SIG-M5 treated with dmso at 0.1 percent for 504 hours (cell line): Measurements from ENCODE around the gene VWF.
"Not testable (repeated sequence)": the region's sequence is repeated elsewhere in the genome, so short reads cannot be mapped to it uniquely, and the experiment has no call there.

Experiments
- DNase-seq: peaks from one replicate; lab custom pipeline; 2025; ENCODE audit not compliant: unreplicated experiment; lab: John Stamatoyannopoulos, UW

The VWF gene

DNA sequence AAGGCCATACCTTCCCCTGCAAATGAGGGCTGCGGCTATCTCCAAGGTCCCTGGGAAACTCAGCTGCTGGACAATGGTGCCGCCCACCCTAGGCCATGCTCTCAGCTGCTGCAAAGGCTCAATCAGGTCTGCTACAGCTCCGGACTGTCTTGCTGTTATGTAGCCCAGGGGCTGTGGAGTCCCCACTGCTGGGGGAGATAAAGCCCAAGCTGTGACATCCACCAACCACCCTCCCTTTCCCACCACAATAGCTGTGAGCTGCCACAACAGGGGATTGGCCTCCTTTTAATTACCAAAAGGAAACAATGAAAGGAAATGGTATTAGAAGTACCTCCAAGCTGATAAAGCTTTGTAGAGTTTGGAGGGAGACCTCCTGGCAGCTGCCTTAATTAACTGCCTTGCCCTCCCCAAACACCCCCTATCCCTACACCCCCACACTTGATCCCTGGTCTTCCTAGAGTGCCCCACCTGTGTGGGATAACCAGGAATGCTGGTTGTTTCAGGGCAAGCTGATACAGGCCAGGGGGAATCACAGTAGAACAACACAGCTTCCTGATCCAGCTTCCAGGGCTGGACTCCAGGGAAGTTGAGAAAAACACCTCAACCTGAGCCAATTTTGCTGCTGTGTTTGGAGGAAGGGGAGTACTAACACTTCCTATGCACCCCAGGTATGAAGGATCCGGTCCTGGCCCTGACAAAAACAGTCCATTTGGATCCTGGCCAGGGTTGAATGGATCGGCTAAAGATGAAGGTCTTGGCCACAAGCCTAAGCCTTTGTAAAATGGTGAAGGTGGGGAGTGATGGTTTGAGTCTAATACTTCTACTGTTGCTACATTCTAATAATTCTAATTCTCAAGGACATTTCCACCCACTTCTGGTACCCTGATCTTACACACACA is at the start of gene VWF:
VWF (minus strand) TSS at position 260 of the 899 bp plus-strand sequence. CDS start 1,474 bp downstream, outside the sequence.
- no peak for DNase-seq

DNA sequence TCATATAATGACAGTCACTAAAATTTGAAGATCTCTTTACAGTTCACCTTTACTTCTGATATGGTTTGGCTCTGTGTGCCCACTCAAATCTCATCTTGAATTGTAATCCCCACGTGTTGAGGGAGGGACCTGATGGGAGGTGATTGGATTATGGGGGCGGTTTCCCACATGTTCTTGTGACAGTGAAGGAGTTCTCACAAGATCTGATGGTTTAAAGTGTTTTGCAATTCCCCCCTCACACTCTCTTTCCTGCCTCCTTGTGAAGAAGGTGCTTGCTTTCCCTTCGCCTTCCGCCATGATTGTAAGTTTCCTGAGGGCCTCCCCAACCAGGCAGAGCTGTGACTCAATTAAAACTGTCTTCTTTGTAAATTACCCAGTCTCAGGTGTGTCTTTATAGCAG is 48.4 kb upstream of the VWF start:
- DNase-seq: no peak

DNA sequence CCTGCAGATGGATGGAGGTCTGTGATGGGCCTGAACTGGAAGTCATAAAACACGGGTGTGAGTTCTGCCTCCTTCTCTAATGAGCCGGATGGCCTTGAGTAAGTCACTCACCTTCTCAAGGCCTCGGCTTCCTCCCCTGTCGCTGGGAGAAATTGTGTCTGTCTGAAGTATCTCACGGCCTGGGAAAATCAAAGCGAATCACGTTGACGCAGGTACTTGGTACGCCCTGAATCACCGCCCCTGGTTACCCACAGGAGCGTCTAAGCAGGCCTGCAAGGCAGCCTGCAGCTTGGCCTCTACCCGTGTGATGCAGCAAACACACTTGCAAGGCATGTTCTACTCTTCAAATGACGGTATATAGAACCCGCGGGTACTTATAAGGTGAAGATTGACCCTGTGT is 47.6 kb upstream of the VWF start:
- DNase-seq: no peak

DNA sequence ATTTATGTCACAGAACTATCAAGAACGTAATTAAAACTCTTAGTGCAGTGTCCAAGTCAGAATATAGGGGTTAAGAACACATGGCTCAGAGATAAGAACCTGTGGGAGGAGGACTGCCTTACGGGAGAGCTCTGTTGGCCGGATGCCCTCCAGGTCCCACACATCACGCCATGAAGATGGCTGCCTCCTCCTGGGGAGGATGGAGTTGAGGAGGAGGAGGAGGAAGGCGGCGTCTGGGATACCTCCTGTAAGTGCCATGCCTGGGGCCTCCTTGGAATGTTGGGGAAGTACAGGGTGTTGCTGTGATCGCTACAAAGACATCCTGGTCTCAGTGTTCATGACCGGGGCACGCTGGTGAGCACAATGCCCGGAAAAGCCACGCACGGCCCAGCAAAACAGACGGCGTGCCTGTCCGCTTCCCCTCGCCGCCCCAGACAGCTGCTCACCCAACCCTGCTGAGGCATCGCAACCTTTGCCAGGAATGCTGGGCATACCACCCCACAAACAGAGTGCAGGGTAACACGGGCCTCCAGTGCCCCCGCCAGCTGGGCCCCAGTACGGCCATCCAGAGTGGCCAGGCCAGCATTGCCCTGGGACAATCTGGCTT is 47.0 kb upstream of the VWF start:
- no peak for DNase-seq

DNA sequence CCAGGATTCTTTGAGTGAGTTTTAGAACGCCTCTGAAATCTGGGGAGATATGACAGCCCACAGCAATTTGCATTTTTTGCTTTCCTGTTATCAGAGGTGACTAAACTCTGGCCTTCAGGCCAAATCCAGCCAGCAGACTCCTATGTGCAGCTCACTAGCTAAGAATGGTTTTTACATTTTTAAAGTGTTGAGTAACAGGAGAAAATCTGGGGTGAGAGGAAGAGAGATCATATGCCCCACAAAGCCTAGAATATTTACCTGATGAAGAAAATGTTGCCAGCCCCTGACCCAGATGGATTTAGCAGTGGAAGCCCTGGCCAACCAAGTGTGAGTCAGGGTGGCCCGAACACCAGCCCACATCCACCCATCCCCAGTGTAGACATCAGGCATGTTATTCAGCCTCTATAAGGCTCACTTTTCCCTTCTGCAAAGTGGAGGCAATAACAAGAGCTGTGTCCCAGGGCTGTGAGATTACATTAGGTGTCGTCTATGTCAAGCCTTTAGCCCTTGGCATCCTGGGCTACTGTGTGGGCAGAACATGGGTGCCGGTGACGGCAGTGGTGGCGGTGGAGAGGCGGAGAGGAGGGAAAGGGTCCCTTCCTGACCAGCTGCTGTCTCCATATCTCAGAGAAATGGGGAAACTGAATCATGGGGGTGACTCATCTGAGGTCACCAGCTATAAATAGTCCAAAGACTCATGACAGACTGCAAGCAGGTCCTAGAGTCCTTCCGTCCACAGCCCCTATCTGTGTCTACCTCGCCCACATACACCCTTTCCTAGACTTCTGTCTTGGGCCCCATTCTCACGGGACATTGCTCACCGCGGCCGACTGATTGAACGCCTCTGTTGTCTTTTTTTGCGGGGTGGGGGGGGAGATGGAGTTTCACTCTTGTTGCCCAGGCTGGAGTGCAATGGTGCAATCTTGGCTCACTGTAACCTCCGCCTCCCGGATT is 43.1 kb upstream of the VWF start:
- peak; percentile 96 for DNase-seq

DNA sequence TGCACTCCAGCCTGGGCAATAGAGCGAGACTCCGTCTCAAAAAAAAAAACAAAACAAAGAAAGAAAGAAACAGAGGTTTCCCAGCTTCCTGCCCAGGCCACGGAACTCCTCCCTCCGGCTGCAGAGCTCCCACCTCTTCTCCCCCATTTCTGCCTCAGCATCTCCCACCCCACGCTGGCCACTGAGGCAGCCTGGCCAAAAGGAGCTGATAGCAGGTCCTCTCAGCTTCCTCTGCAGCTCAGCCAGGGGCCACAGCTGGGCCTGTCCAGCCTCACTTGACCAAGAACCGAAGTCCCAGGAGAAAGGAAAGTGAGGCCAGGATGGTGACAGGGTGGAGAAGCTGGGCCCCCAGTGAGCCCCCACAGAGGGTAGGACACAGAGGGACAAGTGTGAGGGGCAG is 42.3 kb upstream of the VWF start:
- DNase-seq: no peak

DNA sequence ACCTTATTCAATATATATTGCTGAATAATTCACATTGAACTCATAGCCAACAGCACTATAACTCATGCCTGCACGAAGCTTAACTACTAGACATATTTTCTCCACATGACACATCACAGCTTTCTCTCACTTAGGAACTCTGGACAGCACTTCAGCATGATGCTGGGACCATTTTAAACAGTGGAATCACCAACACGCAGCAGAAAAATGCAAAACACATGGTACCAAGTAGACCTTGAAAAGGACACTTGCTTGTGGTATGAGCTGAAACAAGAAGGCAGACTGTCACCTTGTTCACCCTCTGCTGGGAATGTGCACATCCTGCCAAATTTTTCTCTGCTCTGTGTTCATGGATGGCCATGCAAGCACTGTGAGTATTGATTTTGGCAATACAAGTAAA is 40.9 kb upstream of the VWF start:
- DNase-seq: no peak

DNA sequence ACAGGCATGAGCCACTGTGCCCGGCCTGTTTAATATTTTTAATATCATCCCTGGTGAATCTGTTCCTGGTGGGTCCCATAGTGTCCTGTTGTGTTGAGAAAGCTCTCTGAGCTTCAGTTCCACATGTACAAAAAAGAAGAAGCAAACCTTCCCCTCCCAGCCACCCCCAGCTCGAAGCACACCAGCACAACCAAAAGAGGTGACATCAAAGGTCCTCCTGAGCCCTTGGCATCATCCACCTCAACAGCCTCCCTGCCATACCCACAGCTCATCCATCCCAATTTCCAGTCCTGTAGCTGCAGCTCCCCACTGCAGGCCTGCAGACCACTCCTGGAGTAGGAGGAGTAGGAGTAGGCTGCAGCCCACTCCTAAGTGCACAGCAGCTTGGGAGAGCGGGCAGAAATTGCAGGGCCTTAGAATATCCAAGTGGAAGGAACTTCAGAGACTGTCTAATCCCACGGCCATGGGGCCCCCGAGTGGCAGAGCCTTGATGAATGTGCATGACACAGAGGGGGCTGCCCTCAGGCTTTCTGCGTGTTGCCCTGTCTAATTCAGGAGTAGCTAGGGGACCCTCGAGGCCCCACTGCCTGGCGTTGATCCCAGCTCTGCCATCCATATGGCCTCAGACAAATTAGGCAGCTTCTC is 39.1 kb upstream of the VWF start:
- no peak for DNase-seq

DNA sequence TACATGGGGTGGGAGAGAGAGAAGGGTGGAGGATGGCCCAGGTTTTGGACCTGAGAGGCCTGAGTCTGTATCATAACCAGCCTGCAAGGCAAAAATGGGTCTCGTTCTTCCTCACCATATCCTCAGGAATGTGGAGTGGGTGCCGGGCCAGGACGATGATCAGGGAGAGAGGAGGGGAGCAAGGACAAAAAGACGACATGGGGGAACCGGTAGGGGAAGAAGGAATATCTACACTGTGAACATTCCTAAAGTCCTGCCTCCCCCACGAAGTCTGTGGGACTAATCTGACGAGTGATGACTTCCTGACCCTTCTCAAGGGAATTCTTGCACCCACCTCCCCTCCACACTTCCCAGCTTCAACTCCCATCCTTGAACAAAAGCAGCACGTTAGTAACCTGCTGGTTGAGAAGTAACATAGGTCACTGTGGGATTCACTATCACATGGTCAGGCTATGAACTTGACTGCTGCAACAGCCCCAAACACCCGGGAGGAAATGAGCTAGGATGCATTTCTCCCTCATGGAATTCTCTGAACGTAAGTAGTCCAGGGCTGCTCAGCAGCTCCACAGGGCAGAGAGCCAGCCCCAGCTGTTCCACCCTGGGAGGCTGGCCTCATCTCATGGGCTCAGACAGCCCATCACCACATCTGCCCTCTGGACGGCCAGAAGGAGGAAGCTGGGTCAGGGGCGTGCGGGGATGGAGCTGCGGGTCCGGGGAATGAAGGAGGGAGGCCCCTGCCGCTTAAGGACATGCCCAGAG is 36.8 kb upstream of the VWF start:
- no peak for DNase-seq

DNA sequence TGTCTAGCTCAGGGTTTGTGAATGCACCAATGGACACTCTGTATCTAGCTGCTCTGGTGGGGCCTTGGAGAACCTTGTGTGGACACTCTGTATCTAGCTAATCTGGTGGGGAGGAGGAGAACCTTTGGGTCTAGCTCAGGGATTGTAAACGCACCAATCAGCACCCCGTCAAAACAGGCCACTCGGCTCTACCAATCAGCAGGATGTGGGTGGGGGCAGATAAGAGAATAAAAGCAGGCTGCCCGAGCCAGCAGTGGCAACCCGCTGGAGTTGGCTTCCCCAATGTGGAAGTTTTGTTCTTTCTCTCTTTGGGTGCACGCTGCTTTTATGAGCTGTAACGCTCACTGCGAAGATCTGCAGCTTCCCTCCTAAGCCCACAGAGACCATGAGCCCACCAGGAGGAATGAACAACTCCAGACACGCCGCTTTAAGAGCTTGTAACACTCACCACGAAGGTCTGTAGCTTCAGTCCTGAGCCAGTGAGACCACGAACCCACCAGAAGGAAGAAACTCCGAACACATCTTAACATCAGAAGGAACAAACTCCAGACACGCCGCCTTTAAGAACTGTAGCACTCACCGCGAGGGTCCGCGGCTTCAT is 35.7 kb upstream of the VWF start:
- not testable (repeated sequence) for DNase-seq

DNA sequence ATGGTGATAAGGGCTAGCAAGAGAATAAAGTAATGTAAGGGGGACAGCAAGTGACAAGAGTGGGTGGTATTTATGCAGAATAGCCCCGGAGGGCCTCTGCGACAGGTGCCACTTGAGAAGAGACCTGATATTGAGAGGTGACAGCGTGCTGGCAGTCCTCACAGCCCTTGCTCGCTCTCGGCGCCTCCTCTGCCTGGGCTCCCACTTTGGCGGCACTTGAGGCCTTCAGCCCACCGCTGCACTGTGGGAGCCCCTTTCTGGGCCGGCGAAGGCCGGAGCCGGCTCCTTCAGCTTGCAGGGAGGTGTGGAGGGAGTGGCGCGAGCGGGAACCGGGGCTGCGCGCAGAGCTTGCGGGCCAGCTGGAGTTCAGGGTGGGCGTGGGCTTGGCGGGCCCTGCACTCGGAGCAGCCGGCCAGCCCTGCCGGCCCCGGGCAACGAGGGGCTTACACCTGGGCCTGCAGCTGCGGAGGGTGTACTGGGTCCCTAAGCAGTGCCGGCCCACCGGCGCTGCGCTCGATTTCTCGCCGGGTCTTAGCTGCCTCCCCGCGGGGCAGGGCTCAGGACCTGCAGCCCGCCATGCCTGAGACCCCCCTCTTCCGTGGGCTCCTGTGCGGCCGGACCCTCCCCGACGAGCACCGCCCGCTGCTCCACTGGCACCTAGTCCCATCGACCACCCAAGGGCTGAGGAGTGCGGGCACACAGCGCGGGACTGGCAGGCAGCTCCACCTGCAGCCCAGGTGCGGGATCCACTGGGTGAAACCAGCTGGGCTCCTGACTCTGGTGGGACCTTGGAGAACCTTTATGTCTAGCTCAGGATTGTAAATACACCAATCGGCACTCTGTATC is 34.9 kb upstream of the VWF start:
- not testable (repeated sequence) for DNase-seq

DNA sequence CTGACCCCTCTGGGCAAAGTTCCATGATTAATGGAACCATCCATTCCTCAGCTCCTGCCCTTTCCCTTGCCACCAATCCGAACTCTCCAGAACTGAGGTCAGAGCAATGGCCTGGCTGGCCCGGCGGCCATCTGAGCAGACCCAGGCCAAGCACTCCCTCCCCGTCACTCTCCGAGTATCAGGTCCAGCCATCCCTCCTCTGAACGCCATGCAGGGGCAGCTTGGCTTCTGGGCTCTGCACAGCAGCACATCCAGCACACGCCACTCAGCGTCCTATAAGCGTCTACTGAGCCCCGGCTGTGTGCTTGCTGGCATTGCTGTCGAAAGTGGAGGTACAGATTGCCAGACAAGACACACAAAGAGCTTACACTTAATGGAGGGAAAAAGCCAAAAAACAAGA is 34.3 kb upstream of the VWF start:
- no peak for DNase-seq

DNA sequence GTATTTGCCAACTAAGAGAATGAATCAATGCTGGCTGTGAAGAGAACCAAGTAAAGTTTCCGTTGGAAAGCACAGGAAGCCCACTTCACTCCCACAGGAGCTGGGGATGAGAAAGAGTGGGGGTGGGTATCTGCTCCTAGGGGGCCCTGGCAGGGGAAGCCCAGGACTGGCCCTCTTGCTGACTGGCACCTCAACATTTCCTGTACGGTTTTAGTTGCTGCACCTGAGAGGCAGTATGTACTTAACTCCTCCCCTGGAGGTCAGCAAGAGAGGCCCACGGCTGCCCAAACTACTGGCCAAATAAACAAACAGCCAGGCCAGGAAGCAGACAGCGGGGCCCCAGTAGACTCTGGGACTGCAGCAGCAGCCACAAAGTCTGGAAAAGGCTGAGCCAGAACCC is 33.8 kb upstream of the VWF start:
- no peak for DNase-seq

DNA sequence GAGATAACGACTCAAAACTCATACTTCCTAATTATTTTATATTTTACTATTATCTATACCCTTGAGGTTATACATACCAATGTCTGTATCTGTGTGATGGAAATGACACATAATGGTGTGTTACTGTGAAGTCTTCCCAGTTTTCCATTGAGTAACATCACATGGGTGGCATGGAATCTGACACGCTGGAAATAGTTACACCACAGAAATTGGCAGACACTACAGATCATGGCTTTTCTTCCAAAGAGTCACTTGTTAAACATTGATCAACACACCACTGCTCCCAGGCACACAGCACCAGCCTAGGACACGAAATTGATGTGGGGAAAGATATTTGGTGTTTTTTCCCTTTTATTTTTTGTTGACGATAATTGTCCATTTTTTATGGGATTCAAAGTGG is 33.0 kb upstream of the VWF start:
- no peak for DNase-seq

DNA sequence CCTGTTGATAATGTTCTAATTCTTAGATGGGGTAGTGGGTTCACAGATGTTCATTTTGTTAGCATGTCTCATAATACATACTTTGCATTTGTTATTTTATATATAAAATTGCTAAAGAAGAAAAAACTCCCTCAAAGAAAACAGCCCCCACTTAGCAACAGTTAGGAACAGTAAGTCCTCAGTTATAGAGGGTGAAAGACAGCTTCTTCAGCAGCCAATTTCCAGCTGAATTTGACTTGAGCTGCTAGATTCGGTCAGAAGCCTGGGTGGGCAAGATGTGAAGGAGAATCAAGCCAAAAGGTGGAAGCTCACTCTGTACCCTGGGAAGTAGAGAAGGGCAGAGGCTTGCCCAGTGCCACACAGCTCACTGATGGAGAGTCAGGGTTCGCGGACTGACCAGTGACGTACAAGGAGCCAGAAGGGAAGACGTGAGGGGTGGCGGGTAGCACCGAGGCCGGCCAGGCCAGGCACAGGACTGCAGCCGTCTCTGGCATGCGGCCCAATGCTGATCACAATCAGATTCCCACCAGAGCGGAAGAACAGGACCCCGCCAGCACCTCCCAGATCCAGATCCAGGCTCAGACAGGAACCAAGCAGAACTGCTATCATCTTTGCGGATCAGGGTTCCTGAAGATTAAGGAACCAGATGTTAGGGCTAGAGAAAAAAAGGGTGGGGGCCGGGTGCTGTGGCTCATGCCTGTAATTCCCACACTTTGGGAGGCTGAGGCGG is 30.4 kb upstream of the VWF start:
- no peak for DNase-seq

DNA sequence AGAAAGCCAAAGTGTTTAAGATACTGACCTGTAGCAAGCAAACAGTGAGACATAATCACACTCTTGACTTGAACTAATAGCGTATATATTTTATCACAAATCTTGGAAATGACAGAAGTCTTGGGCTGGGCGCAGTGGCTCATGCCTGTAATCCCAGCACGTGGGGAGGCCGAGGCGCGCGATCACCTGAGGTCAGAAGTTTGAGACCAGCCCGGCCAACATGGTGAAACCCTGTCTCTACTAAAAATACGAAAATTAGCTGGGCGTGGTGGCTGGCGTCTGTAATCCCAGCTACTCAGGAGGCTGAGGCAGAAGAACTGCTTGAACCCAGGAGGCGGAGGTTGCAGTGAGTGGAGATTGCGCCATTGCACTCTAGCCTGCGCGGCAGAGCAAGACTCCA is 24.3 kb upstream of the VWF start:
- DNase-seq: not testable (repeated sequence)

DNA sequence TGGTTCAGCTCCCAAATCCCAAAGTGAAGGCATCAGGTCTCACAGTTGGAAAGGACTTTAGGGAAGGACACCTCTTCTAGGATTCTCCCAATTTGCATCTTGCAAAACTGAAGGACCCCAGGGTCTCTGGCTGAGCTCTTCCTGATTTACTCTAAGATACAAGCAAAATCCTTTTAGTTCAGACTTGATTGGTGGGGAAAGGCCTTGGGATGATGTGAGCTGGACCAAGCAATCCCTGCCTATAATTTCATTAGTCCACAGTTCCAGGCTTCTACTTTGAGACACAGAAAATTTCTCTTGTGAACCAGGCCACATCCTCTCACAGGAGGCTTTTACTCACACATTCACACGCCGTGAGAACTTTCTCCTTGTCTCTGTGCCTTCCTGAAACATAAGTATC is 23.6 kb upstream of the VWF start:
- no peak for DNase-seq

DNA sequence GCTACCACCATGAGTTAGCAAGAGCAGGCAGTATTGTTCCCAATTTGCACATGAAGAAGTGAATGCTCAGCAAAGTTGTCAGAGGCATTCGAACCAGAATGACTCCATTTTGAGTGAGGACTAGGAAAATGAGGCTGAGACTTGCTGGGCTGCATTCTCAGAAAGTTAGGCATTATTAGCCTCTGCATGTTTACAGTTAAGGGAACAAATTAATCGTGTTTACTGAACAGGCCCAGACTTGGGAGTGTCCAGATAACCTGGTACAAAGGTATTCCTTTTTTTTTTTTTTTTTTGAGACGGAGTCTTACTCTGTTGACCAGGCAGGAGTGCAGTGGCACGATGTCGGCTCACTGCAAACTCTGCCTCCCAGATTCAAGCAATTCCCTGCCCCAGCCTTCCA is 22.5 kb upstream of the VWF start:
- DNase-seq: no peak
